ENCODE results near the gene DNAH11.

Gene DNAH11, protein sequence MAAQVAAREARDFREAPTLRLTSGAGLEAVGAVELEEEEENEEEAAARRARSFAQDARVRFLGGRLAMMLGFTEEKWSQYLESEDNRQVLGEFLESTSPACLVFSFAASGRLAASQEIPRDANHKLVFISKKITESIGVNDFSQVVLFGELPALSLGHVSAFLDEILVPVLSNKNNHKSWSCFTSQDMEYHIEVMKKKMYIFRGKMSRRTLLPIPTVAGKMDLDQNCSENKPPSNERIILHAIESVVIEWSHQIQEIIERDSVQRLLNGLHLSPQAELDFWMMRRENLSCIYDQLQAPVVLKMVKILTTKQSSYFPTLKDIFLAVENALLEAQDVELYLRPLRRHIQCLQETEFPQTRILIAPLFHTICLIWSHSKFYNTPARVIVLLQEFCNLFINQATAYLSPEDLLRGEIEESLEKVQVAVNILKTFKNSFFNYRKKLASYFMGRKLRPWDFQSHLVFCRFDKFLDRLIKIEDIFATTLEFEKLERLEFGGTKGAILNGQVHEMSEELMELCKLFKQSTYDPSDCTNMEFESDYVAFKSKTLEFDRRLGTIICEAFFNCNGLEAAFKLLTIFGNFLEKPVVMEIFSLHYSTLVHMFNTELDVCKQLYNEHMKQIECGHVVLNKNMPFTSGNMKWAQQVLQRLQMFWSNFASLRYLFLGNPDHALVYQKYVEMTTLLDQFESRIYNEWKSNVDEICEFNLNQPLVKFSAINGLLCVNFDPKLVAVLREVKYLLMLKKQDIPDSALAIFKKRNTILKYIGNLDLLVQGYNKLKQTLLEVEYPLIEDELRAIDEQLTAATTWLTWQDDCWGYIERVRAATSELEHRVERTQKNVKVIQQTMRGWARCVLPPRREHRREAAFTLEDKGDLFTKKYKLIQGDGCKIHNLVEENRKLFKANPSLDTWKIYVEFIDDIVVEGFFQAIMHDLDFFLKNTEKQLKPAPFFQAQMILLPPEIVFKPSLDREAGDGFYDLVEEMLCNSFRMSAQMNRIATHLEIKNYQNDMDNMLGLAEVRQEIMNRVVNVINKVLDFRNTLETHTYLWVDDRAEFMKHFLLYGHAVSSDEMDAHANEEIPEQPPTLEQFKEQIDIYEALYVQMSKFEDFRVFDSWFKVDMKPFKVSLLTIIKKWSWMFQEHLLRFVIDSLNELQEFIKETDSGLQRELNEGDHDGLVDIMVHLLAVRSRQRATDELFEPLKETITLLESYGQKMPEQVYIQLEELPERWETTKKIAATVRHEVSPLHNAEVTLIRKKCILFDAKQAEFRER (N-terminal part only)

DNA sequence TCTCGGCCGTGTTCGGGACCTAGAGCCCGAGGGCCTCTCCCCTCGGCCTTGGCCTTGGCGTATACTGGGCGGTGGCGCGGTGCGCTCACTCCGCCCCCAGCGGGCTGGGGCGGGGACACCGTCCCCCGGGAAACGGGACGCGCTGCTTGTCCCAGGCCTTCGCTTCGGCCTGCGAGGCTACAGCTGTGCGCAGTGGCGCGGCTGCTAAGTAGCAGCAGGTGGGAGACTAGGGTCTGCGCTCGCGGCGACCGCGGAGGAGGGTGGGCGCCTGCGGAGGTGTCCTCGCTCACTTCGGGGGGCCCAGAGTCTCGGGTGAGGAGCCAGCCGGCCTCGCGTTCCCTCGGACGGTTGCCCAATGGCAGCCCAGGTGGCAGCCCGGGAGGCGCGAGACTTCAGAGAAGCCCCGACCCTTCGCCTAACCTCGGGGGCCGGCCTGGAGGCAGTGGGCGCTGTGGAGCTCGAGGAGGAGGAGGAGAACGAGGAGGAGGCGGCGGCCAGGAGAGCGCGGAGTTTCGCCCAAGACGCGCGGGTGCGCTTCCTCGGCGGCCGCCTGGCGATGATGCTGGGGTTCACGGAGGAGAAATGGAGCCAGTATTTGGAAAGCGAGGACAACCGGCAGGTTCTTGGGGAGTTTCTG, at the start of gene DNAH11:
Gene DNAH11 (plus strand): TSS at position 149 of the 637 bp plus-strand sequence. CDS start 207 bp downstream, at position 356.
- TF ChIP-seq TEAD4 (IDR thresholded peaks at IDR 0.05), result no peak
- TF ChIP-seq ZBTB7A (IDR thresholded peaks at IDR 0.05; ENCODE audit: low read depth), result peak; percentile 63; the same call in 1 of the 2 replicates
- TF ChIP-seq, protein P1, sequence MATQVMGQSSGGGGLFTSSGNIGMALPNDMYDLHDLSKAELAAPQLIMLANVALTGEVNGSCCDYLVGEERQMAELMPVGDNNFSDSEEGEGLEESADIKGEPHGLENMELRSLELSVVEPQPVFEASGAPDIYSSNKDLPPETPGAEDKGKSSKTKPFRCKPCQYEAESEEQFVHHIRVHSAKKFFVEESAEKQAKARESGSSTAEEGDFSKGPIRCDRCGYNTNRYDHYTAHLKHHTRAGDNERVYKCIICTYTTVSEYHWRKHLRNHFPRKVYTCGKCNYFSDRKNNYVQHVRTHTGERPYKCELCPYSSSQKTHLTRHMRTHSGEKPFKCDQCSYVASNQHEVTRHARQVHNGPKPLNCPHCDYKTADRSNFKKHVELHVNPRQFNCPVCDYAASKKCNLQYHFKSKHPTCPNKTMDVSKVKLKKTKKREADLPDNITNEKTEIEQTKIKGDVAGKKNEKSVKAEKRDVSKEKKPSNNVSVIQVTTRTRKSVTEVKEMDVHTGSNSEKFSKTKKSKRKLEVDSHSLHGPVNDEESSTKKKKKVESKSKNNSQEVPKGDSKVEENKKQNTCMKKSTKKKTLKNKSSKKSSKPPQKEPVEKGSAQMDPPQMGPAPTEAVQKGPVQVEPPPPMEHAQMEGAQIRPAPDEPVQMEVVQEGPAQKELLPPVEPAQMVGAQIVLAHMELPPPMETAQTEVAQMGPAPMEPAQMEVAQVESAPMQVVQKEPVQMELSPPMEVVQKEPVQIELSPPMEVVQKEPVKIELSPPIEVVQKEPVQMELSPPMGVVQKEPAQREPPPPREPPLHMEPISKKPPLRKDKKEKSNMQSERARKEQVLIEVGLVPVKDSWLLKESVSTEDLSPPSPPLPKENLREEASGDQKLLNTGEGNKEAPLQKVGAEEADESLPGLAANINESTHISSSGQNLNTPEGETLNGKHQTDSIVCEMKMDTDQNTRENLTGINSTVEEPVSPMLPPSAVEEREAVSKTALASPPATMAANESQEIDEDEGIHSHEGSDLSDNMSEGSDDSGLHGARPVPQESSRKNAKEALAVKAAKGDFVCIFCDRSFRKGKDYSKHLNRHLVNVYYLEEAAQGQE (IDR thresholded peaks at IDR 0.05; ENCODE audit: low read depth), result no peak
- TF ChIP-seq TCF12 (IDR thresholded peaks at IDR 0.05; ENCODE audit: low read depth), result no peak
- TF ChIP-seq, protein P2, sequence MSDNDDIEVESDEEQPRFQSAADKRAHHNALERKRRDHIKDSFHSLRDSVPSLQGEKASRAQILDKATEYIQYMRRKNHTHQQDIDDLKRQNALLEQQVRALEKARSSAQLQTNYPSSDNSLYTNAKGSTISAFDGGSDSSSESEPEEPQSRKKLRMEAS (IDR thresholded peaks at IDR 0.05), result peak; percentile 45; the same call in 1 of the 2 replicates
- TF ChIP-seq NFIC (IDR thresholded peaks at IDR 0.05), result no peak
- no peak for TF ChIP-seq EGR1 (IDR thresholded peaks at IDR 0.05)
- TF ChIP-seq EP300 (IDR thresholded peaks at IDR 0.05; ENCODE audit: borderline replicate concordance), result no peak
- no peak for TF ChIP-seq CEBPB (IDR thresholded peaks at IDR 0.05)
- TF ChIP-seq YY1 (IDR thresholded peaks at IDR 0.05; ENCODE audit: low read depth), result no peak
- TF ChIP-seq RAD21 (IDR thresholded peaks at IDR 0.05; ENCODE audit: low read depth), result no peak
- TF ChIP-seq FOXM1 (IDR thresholded peaks at IDR 0.05; ENCODE audit: borderline replicate concordance, low read depth), result no peak
- TF ChIP-seq CREB1 (IDR thresholded peaks at IDR 0.05; ENCODE audit: low read depth), result no peak

DNA sequence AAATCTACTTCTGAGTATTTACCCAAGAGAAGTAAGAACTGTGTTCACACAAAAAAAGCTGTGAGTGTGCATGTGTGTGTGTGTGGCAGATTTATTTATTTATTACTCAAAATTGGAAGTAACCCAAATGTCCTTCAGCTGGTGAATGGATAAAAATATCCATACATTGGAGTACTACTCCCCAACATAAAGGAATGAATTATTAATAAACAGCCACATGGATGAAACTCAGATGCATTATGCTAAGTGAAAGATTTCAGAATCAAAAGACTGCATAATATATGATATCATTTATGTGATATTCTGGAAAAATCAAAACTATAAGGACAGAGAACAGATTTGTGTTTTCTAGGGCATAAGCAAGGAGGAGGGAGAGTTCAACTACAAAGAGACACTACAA, 47.1 kb upstream of the DNAH11 start:
- no peak for TF ChIP-seq CREB1 (IDR thresholded peaks at IDR 0.05; ENCODE audit: low read depth)

DNA sequence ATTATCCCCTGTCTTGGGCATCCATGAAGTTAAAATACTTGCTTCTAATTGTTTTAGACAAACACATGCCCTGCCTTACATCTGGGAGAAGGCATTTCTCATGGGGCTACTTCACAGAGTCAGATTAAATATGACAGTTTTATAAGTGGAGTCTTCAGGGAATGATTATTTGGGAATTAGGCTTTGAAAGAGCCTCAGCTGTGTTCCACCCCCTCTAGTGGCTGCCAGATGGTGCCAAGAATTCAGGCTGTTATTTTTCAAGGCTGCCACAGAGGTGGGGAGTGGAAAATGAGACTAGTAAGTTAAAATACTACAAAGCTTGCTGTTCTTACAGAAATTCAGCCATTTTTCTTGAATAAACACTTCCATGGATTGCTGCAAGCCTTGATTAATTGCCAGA, 45.8 kb upstream of the DNAH11 start:
- TF ChIP-seq, protein P1 (IDR thresholded peaks at IDR 0.05; ENCODE audit: low read depth), result no peak
- peak; percentile 18; the same call in 1 of the 2 replicates for TF ChIP-seq RAD21 (IDR thresholded peaks at IDR 0.05; ENCODE audit: low read depth)
- no peak for TF ChIP-seq FOXM1 (IDR thresholded peaks at IDR 0.05; ENCODE audit: borderline replicate concordance, low read depth)

DNA sequence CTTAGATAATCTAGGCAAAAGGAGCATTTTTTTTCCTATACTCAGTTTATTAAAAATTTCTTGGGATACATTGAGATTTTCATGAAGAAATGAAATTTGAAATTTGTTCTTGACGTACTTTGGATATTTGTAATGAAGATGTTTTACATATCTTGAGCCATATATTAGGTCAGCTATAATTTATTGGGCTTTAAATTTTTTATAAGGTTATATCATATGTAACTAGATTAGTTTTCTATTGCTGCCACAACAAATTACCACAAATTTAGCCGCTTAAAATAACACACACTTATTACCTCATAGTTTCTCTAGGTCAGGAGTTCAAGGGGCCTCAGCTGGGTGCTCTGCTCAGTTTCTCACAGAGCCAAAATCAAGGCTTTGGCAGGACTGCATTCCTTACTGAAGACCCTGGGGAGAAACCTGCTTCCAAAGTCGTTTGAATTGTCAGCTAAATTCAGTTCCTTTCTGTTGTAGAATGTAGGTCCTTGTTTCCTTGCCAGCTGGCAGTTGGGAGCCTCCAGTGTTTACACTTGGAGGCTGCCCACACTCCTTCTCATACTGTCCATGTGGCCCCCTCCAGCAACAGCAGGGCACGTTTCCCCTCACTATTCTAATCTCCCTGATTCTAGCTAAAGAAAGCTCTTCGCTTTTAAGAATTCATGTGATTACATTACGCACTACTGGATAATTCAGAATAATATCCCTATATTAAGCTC, 42.6 kb upstream of the DNAH11 start:
- no peak for TF ChIP-seq EGR1 (IDR thresholded peaks at IDR 0.05)

DNA sequence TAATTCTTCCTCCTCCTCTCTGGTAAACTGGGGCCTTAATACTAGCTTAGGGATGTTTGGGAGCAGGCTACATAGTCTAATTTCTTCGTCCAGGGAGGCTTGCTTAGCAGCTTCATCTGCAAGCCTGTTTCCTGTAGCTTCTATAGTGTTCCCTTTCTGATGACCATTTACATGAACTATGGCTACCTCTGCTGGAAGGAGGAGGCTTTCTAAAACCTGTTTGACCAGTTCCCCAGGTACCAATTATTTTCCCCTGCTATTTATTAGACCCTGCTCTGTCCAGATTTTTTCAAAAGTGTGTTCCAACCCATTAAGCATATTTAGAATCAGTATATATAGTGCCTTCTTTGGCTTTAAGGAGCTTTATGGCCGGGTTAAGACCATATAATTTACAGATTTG, 38.8 kb upstream of the DNAH11 start:
- TF ChIP-seq FOXM1 (IDR thresholded peaks at IDR 0.05; ENCODE audit: borderline replicate concordance, low read depth) (peak; percentile 17; the same call in 1 of the 2 replicates), NFIC (IDR thresholded peaks at IDR 0.05) (no peak), CEBPB (IDR thresholded peaks at IDR 0.05) (no peak), ZBTB7A (IDR thresholded peaks at IDR 0.05; ENCODE audit: low read depth) (no peak), TAF1 (IDR thresholded peaks at IDR 0.05; ENCODE audit: low read depth) (no peak), EP300 (IDR thresholded peaks at IDR 0.05; ENCODE audit: borderline replicate concordance) (no peak), EGR1 (IDR thresholded peaks at IDR 0.05) (no peak), RAD21 (IDR thresholded peaks at IDR 0.05; ENCODE audit: low read depth) (peak; percentile 42), CREB1 (IDR thresholded peaks at IDR 0.05; ENCODE audit: low read depth) (no peak), TEAD4 (IDR thresholded peaks at IDR 0.05) (no peak), TCF12 (IDR thresholded peaks at IDR 0.05; ENCODE audit: low read depth) (no peak), YY1 (IDR thresholded peaks at IDR 0.05; ENCODE audit: low read depth) (no peak)
- TF ChIP-seq, protein P2 (IDR thresholded peaks at IDR 0.05), result no peak
- TF ChIP-seq, protein P3, sequence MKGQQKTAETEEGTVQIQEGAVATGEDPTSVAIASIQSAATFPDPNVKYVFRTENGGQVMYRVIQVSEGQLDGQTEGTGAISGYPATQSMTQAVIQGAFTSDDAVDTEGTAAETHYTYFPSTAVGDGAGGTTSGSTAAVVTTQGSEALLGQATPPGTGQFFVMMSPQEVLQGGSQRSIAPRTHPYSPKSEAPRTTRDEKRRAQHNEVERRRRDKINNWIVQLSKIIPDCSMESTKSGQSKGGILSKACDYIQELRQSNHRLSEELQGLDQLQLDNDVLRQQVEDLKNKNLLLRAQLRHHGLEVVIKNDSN (IDR thresholded peaks at IDR 0.05), result no peak
- TF ChIP-seq, protein P1 (IDR thresholded peaks at IDR 0.05; ENCODE audit: low read depth), result no peak

Data from Ishikawa (cell line).